IMR-90 (cell line): ENCODE results near the gene IFNL1.
A peak's percentile ranks its signal among the peaks of the same experiment; 100 is the strongest.

ENCODE experiments used
- BHLHE40 ChIP-seq: fragments of 150-350 bp; IDR thresholded peaks from 2 replicates; pipeline ENCODE4 v1.6.1; 2016; ENCODE audit warnings: mild to moderate bottlenecking, low read depth, low read length
- CEBPB ChIP-seq: IDR thresholded peaks from 2 replicates; pipeline ENCODE4 v1.6.1; 2012; ENCODE audit warnings: low read depth, low read length, improper control_type of control experiment
- FOS ChIP-seq: fragments of 150-350 bp; IDR thresholded peaks from 2 replicates; pipeline ENCODE4 v1.6.1; 2016; ENCODE audit warnings: low read depth, low read length
- MAFK ChIP-seq: IDR thresholded peaks from 2 replicates; pipeline ENCODE4 v1.6.1; 2012; ENCODE audit warnings: low read depth, low read length, improper control_type of control experiment
- MXI1 ChIP-seq: IDR thresholded peaks from 2 replicates; pipeline ENCODE4 v1.6.1; 2012; ENCODE audit warnings: low read depth, mild to moderate bottlenecking, low read length, moderate library complexity, borderline replicate concordance
- POLR2A ChIP-seq: IDR thresholded peaks from 2 replicates; pipeline ENCODE4 v1.6.1; 2012; ENCODE audit warnings: mild to moderate bottlenecking, low read depth, low read length
- RAD21 ChIP-seq: IDR thresholded peaks from 2 replicates; pipeline ENCODE4 v1.6.1; 2012; ENCODE audit warnings: low read length, improper control_type of control experiment
- RFX5 ChIP-seq: IDR thresholded peaks from 2 replicates; pipeline ENCODE4 v1.8.0; 2012; ENCODE audit warnings: low read depth, mild to moderate bottlenecking, low read length, moderate library complexity
- SMC3 ChIP-seq: fragments of 150-350 bp; IDR thresholded peaks from 2 replicates; pipeline ENCODE4 v1.6.1; 2016; ENCODE audit warnings: low read depth, mild to moderate bottlenecking, antibody characterized with exemption, low read length, moderate library complexity
- TF ChIP-seq, protein P1 (sequence below): conservative IDR thresholded peaks from 2 replicates; pipeline ENCODE4 v1.5.1; 2012; ENCODE audit warnings: mild to moderate bottlenecking, low read depth, low read length, improper control_type of control experiment
- TF ChIP-seq, protein P2 (sequence below): fragments of 150-350 bp; IDR thresholded peaks from 2 replicates; pipeline ENCODE4 v1.6.1; 2017; ENCODE audit warnings: mild to moderate bottlenecking, antibody characterized with exemption, low read length, low read depth

DNA sequence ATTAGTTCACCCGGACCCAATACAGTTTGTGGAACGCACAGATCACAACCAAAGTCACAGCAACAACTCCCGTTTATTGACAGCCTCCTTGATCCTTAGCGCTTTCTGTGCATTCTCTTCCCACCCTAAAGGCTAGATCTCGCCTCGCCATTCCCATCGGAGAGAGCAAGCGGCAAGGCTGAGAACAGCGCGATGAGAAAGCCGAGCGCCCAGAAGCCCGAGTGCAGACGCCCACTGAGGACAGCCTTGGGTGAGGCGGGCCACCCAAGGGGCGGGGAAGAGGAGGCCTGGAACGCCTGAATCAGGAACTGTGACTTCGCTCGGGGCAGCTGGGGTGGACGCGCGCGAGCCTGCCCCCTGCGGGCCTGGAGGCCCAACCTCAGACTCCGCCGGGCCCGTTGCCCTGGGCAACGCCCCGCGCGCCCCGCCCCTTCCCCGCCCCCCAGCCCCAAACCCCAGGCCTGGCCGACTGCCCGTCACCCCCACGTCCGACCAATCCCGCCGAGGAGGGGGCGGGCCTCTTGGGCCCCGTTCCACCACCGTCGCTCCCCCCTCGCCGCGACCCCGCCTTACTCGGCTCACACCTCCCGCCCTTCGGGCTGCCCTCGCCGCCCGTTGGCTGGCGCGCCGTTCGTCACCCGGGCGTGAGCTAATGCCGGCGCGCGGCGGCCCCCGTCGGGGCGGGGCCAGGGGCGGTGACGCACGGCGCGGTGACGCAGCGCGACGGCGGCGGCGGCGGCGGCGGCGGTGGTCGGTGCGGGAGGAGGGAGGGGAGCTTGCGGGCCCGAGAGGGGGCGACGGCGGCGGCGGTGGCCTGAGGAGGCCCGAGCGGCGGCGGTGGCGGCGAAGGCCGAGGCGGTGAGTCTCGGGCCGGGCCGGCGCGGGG is 45.8 kb downstream of the IFNL1 start, which contains the start of gene SAMD4B:
- TF ChIP-seq POLR2A (peak; percentile 95), BHLHE40 (no peak; the same call in 1 of the 2 replicates), SMC3 (peak; percentile 64), MAFK (no peak), FOS (no peak), MXI1 (0 out of 2 replicates have a peak, but pooled peaks have one; percentile 17), CEBPB (no peak), RAD21 (peak; percentile 25; the same call in 1 of the 2 replicates), RFX5 (no peak)
- TF ChIP-seq, protein P1, sequence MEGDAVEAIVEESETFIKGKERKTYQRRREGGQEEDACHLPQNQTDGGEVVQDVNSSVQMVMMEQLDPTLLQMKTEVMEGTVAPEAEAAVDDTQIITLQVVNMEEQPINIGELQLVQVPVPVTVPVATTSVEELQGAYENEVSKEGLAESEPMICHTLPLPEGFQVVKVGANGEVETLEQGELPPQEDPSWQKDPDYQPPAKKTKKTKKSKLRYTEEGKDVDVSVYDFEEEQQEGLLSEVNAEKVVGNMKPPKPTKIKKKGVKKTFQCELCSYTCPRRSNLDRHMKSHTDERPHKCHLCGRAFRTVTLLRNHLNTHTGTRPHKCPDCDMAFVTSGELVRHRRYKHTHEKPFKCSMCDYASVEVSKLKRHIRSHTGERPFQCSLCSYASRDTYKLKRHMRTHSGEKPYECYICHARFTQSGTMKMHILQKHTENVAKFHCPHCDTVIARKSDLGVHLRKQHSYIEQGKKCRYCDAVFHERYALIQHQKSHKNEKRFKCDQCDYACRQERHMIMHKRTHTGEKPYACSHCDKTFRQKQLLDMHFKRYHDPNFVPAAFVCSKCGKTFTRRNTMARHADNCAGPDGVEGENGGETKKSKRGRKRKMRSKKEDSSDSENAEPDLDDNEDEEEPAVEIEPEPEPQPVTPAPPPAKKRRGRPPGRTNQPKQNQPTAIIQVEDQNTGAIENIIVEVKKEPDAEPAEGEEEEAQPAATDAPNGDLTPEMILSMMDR = peak; percentile 80
- TF ChIP-seq, protein P2, sequence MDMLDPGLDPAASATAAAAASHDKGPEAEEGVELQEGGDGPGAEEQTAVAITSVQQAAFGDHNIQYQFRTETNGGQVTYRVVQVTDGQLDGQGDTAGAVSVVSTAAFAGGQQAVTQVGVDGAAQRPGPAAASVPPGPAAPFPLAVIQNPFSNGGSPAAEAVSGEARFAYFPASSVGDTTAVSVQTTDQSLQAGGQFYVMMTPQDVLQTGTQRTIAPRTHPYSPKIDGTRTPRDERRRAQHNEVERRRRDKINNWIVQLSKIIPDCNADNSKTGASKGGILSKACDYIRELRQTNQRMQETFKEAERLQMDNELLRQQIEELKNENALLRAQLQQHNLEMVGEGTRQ = peak; percentile 49; the same call in 1 of the 2 replicates
